Neutrophil (primary cell): Measurements from ENCODE around the gene TDRKH.

Source experiments
- H3K27ac ChIP-seq: fragments of 200-600 bp; sonication (generic); 2 replicates; pipeline ENCODE4 v1.5.1; 2016; ENCODE audit warnings: mild to moderate bottlenecking, moderate library complexity
- H3K27me3 ChIP-seq: fragments of 200-600 bp; sonication (generic); 2 replicates; pipeline ENCODE4 v1.6.0; 2016; ENCODE audit warnings: mild to moderate bottlenecking
- H3K36me3 ChIP-seq: fragments of 200-600 bp; sonication (generic); 2 replicates; pipeline ENCODE4 v1.5.1; 2017
- H3K4me1 ChIP-seq, 2 experiments: fragments of 200-600 bp in 1 of 2; sonication (generic) in 1 of 2; 1 replicate in 1 of 2; 2 replicates in 1 of 2; pipeline versions ENCODE4 v1.5.1 to v1.6.1; 2013 to 2016; ENCODE audit warnings: low read depth in 1 of 2, low read length in 1 of 2, mild to moderate bottlenecking in 1 of 2, moderate library complexity in 1 of 2; ENCODE audit not compliant: control insufficient read depth in 1 of 2, insufficient read depth in 1 of 2
- H3K4me3 ChIP-seq, 2 experiments: fragments of 200-600 bp in 1 of 2; sonication (generic) in 1 of 2; 1 replicate in 1 of 2; 2 replicates in 1 of 2; pipeline ENCODE4 v1.5.1; 2013 to 2016; ENCODE audit warnings: low read depth in 1 of 2, low read length in 1 of 2, mild to moderate bottlenecking in 1 of 2, moderate library complexity in 1 of 2
- H3K9me3 ChIP-seq: fragments of 200-600 bp; sonication (generic); 2 replicates; pipeline ENCODE4 v1.5.1; 2016
- CTCF ChIP-seq: fragments of 200-600 bp; sonication (generic); IDR thresholded peaks from 2 replicates; pipeline ENCODE4 v1.5.1; 2016; ENCODE audit warnings: antibody characterized with exemption

The TDRKH gene

GRCh38 chr1:151822404-151822803 lies 32.1 kb upstream of the TDRKH start:
- Histone ChIP-seq H3K4me1 (peaks cover 0 to 2% of the 10 kb centered on the region in 2 experiments), H3K27ac (no peak overlapping the region), H3K4me3 (no peak overlapping the region), H3K36me3 (no peaks in the 10 kb centered on the region), H3K9me3 (no peaks in the 10 kb centered on the region), H3K27me3 (peaks cover 9% of the 10 kb centered on the region)
- TF ChIP-seq CTCF: no peak

GRCh38 chr1:151820940-151821339 lies 30.6 kb upstream of the TDRKH start:
- Histone ChIP-seq H3K27ac (no peak overlapping the region), H3K4me3 (no peak overlapping the region), H3K36me3 (no peaks in the 10 kb centered on the region), H3K9me3 (no peaks in the 10 kb centered on the region), H3K27me3 (peaks cover 11% of the 10 kb centered on the region), H3K4me1 (peaks cover 0 to 5% of the 10 kb centered on the region in 2 experiments)
- no peak for TF ChIP-seq CTCF

GRCh38 chr1:151819976-151820623 lies 29.8 kb upstream of the TDRKH start:
- Histone ChIP-seq H3K9me3 (no peaks in the 10 kb centered on the region), H3K4me3 (no peak overlapping the region), H3K36me3 (no peaks in the 10 kb centered on the region), H3K27ac (no peak overlapping the region), H3K27me3 (peaks cover 19% of the 10 kb centered on the region), H3K4me1 (peaks cover 0 to 5% of the 10 kb centered on the region in 2 experiments)
- TF ChIP-seq CTCF: no peak

GRCh38 chr1:151819227-151819835 lies 29.0 kb upstream of the TDRKH start:
- no peak overlapping the region for H3K27ac ChIP-seq
- H3K36me3 ChIP-seq: no peaks in the 10 kb centered on the region
- H3K4me3 ChIP-seq: no peak overlapping the region
- TF ChIP-seq CTCF: no peak
- no peaks in the 10 kb centered on the region for H3K9me3 ChIP-seq
- peaks cover 20% of the 10 kb centered on the region for H3K27me3 ChIP-seq
- peaks cover 0 to 5% of the 10 kb centered on the region in 2 experiments for H3K4me1 ChIP-seq

GRCh38 chr1:151817353-151817730 lies 27.0 kb upstream of the TDRKH start:
- Histone ChIP-seq H3K4me1 (peaks cover 0 to 5% of the 10 kb centered on the region in 2 experiments), H3K27ac (no peak overlapping the region), H3K27me3 (peaks cover 15% of the 10 kb centered on the region), H3K9me3 (no peaks in the 10 kb centered on the region), H3K4me3 (no peak overlapping the region), H3K36me3 (no peaks in the 10 kb centered on the region)
- no peak for TF ChIP-seq CTCF
